Measurements from ENCODE around the gene CREB3L2. TPM values are rescaled to one million over a fixed set of nuclear protein-coding genes. Genes with fewer than 3 reads are reported as not detected.

Gene CREB3L2
- polyA plus RNA-seq, 1 of the 3 experiments (the other 2 are of a cell fraction), result 22.9 TPM

DNA sequence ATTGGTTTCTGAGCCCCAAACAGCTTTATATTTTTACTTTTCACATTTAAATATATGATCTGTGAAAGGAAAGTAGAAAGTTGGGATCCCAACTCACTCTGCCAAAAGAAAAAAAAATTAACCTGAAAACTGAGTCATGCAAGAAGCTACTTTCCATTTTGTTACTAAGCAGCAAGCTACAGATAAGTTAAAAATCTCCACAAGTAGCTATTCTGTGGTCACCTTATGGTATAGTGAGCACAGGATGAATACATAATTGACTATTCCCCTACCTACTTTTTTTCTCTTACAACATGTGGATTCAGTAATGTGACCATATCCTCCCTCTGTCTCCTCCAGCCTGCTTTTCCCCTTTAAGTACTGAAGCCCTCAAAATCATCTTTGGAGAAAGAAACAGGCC is 30.3 kb upstream of the CREB3L2 start:
- Histone ChIP-seq H3K79me2 (ENCODE audit: insufficient read depth) (no peaks in the 10 kb centered on the region), H3K9me3 (peaks cover 8% of the 10 kb centered on the region; the same call in 1 of the 2 replicates), H3K4me2 (no peak overlapping the region), H3K4me3 (ENCODE audit: low read depth in 2 of 2, low read length in 1 of 2) (no peak overlapping the region), H3K9me2 (no peaks in the 10 kb centered on the region), H2AFZ (ENCODE audit: low read depth) (no peak overlapping the region), H3K27me3 (ENCODE audit: insufficient read depth) (no peaks in the 10 kb centered on the region; the same call in 1 of the 2 replicates), H3K9ac (no peak overlapping the region), H4K20me1 (ENCODE audit: insufficient read depth) (no peaks in the 10 kb centered on the region), H3K4me1 (ENCODE audit: control insufficient read depth in 1 of 2, insufficient read depth in 2 of 2, low read depth in 1 of 2, low read length in 1 of 2) (no peaks in the 10 kb centered on the region), H3F3A (replicated peaks; ENCODE audit: insufficient read depth) (no peaks in the 10 kb centered on the region), H3K36me3 (replicated peaks in 1 of 2; ENCODE audit: control insufficient read depth in 1 of 2, insufficient read depth in 2 of 2, low read length in 1 of 2) (no peaks in the 10 kb centered on the region), H3K27ac (ENCODE audit: low read depth in 2 of 2, low read length in 1 of 2) (no peak overlapping the region)
- CTCF ChIA-PET, result interaction anchor here (0.6 to 2.6 kb wide), 5 partner anchors 12 to 543 kb away, joined by 3 to 10 read pairs (median 5); no protein-coding TSS in a partner anchor
- TF ChIP-seq FOSL2 (IDR thresholded peaks at IDR 0.05; ENCODE audit: borderline replicate concordance, low read depth) (no peak), POLR2AphosphoS5 (IDR thresholded peaks at IDR 0.05; ENCODE audit: low read depth, low read length) (no peak), GABPA (IDR thresholded peaks at IDR 0.05; ENCODE audit: low read depth) (no peak), RCOR1 (IDR thresholded peaks at IDR 0.05; ENCODE audit: low read length) (no peak), FOXM1 (IDR thresholded peaks at IDR 0.05; ENCODE audit: low read depth) (no peak), REST (IDR thresholded peaks at IDR 0.05; ENCODE audit: low read depth, low read length) (no peak), ZBTB33 (IDR thresholded peaks at IDR 0.05; ENCODE audit: borderline replicate concordance, low read depth) (no peak), EZH2phosphoT487 (IDR thresholded peaks at IDR 0.05; ENCODE audit: borderline replicate concordance, low read depth) (no peak), RXRA (IDR thresholded peaks at IDR 0.05; ENCODE audit: borderline replicate concordance, low read depth) (no peak)
- TF ChIP-seq, protein P1, sequence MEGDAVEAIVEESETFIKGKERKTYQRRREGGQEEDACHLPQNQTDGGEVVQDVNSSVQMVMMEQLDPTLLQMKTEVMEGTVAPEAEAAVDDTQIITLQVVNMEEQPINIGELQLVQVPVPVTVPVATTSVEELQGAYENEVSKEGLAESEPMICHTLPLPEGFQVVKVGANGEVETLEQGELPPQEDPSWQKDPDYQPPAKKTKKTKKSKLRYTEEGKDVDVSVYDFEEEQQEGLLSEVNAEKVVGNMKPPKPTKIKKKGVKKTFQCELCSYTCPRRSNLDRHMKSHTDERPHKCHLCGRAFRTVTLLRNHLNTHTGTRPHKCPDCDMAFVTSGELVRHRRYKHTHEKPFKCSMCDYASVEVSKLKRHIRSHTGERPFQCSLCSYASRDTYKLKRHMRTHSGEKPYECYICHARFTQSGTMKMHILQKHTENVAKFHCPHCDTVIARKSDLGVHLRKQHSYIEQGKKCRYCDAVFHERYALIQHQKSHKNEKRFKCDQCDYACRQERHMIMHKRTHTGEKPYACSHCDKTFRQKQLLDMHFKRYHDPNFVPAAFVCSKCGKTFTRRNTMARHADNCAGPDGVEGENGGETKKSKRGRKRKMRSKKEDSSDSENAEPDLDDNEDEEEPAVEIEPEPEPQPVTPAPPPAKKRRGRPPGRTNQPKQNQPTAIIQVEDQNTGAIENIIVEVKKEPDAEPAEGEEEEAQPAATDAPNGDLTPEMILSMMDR (IDR thresholded peaks at IDR 0.05), result no peak
- TF ChIP-seq, protein P2, sequence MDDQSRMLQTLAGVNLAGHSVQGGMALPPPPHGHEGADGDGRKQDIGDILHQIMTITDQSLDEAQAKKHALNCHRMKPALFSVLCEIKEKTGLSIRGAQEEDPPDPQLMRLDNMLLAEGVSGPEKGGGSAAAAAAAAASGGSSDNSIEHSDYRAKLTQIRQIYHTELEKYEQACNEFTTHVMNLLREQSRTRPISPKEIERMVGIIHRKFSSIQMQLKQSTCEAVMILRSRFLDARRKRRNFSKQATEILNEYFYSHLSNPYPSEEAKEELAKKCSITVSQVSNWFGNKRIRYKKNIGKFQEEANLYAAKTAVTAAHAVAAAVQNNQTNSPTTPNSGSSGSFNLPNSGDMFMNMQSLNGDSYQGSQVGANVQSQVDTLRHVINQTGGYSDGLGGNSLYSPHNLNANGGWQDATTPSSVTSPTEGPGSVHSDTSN (IDR thresholded peaks at IDR 0.05), result no peak
- no peak for DNase-seq
- POLR2A ChIA-PET, result interaction anchor here (1.2 kb wide), 1 partner anchor 16 kb away, joined by 3 read pairs; no protein-coding TSS in a partner anchor

Measured in SK-N-SH (cell line).